GM12875 (cell line): ENCODE results near the gene GREB1L.

Source experiments
- H3K4me3 ChIP-seq: one replicate; pipeline ENCODE4 v1.5.1; 2011; ENCODE audit warnings: low read depth, low read length, control low read depth
- CTCF ChIP-seq: IDR thresholded peaks from 2 replicates; pipeline ENCODE4 v1.5.1; 2011; ENCODE audit warnings: low read depth, mild to moderate bottlenecking, control low read depth, inconsistent platforms, low read length, moderate library complexity, borderline replicate concordance; ENCODE audit not compliant: insufficient read depth

The GREB1L gene

DNA sequence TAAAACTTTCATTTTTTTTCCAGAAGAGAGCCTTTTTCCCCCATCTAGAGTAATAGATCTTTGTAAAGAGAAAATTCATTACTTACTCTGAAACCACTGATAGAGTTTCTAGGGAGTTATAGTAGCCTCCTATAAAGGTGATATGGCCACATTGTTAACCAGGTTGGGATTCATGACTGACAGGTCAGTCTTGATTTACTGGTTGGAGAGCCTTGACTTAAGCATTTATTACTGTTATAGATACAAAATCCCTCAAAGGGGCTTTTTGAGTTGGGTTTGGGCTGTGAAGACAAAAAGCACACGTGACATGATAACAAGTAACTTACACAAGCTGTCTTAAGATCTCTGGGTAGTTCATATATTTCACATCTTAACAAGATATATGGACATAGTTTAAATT, 141.0 kb downstream of the GREB1L start:
- TF ChIP-seq CTCF, result no peak
- no peak overlapping the region for H3K4me3 ChIP-seq

DNA sequence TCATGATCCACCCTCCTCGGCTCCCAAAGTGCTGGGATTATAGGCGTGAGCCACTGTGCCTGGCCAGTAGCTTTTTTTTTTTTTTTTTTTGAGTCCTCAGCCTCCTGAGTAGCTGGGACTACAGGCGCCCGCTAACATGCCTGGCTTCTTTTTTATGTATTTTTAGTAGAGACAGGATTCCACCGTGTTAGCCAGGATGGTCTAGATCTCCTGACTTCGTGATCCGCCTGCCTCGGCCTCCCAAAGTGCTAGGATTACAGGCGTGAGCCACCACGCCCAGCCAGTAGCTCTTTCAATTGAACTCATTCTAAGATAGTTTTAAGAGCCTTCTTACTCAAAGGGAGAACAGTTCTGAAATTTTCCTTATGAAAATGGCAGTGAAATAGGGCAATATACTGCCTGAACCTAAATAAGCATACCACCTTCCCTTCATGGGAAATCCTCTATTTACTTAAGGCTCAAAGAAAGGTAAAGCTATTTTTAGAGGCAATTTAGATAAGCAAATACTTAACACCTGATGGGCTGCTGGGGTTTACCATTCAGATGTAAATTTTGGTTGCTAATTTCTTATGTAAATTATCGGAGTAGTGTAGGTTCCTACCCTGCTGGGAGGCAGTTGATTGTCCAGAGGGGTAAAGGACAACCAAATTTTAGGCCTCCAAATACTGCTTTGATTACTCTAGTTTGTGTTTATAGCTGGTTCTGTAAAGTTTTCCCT, 144.7 kb downstream of the GREB1L start:
- TF ChIP-seq CTCF, result no peak
- no peak overlapping the region for H3K4me3 ChIP-seq

- TF ChIP-seq CTCF, result no peak
- no peak overlapping the region for H3K4me3 ChIP-seq
Measured at GRCh38 chr18:21387886-21388285, 145.9 kb downstream of the GREB1L start.

- TF ChIP-seq CTCF, result no peak
- H3K4me3 ChIP-seq, result no peak overlapping the region
Measured at GRCh38 chr18:21389283-21389682, 147.3 kb downstream of the GREB1L start.

DNA sequence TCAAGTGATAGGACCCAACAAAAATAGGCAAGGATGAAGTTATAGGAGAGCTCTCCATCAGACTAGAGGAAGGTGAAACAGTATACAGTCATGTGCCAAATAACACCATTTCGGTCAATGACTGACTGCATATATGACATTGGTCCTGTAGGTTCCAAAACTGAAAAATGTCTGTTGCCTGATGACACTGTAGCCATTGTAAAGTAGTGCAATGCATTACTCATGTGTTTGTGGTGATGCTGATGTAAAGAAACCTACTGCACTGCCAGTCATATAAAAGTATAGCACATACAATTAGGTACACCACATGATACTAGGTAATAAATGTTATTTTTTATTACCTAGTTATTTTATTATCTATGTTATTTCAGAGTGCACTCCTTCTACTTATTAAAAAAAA, 147.9 kb downstream of the GREB1L start:
- no peak for TF ChIP-seq CTCF
- H3K4me3 ChIP-seq, result no peak overlapping the region

DNA sequence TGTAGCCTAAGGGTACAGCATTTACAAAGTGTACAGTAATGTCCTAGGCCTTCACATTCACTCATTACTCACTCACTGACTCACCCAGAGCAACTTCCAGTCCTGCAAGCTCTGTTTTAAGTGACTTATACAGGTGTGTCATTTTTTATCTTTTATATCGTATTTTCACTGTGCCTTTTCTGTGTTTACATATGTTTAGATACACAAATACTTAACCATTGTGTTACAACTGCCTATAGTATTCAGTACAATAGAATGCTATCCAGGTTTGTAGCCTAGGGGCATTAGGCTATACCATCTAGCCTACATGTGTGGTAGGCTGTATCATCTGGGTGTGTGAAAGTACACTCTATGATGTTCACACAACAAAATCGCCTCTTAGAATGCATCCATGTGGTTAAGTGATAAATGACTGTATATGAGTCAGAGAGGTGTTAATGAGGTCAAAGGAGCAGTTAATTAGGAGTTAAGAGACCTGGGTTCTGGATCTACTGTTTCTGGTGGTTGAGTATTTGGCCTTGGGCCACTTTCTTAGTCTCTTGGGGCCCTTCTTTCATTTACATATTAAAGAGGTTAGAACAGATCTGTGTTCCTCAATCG, 149.1 kb downstream of the GREB1L start:
- no peak for TF ChIP-seq CTCF
- no peak overlapping the region for H3K4me3 ChIP-seq

GRCh38 chr18:21393986-21394385, 152.0 kb downstream of the GREB1L start:
- no peak for TF ChIP-seq CTCF
- H3K4me3 ChIP-seq, result no peak overlapping the region
